ENCODE data around the gene CLCN6.
"Not testable (repeated sequence)": the region's sequence is repeated elsewhere in the genome, so short reads cannot be mapped to it uniquely, and the experiment has no call there.

The CLCN6 gene

GRCh38 chr1:11795238-11795890, 10.6 kb upstream of the CLCN6 start:
- DNase-seq = no peak

- no peak for DNase-seq
Measured at GRCh38 chr1:11796036-11796828, 9.8 kb upstream of the CLCN6 start.

- no peak for DNase-seq
Measured at GRCh38 chr1:11797525-11798216, 8.3 kb upstream of the CLCN6 start.

GRCh38 chr1:11799099-11799498, 6.9 kb upstream of the CLCN6 start:
- no peak for DNase-seq

GRCh38 chr1:11799896-11800295, 6.1 kb upstream of the CLCN6 start:
- no peak for DNase-seq

GRCh38 chr1:11800391-11800755, 5.6 kb upstream of the CLCN6 start:
- DNase-seq = no peak

GRCh38 chr1:11800756-11801433, 5.1 kb upstream of the CLCN6 start:
- no peak for DNase-seq

GRCh38 chr1:11802616-11802972, 3.4 kb upstream of the CLCN6 start:
- no peak for DNase-seq

GRCh38 chr1:11802973-11803885, 2.8 kb upstream of the CLCN6 start:
- peak; percentile 65 for DNase-seq

GRCh38 chr1:11803924-11804665, 1.9 kb upstream of the CLCN6 start:
- not testable (repeated sequence) for DNase-seq

- peak; percentile 60 for DNase-seq
Measured at GRCh38 chr1:11804666-11805421, 1.1 kb upstream of the CLCN6 start.

- no peak for DNase-seq
Measured at GRCh38 chr1:11806307-11806936, 431 bp downstream of the CLCN6 start.

- no peak for DNase-seq
Measured at GRCh38 chr1:11807133-11807532, 1.1 kb downstream of the CLCN6 start.

GRCh38 chr1:11813021-11813420, 7.0 kb downstream of the CLCN6 start:
- no peak for DNase-seq

- no peak for DNase-seq
Measured at GRCh38 chr1:11817192-11817591, 11.2 kb downstream of the CLCN6 start.

- no peak for DNase-seq
Measured at GRCh38 chr1:11822091-11822490, 16.1 kb downstream of the CLCN6 start.

- no peak for DNase-seq
Measured at GRCh38 chr1:11823366-11824137, 17.6 kb downstream of the CLCN6 start.

GRCh38 chr1:11825131-11825530, 19.1 kb downstream of the CLCN6 start:
- DNase-seq = no peak

- no peak for DNase-seq
Measured at GRCh38 chr1:11826946-11827345, 21.0 kb downstream of the CLCN6 start.

- no peak for DNase-seq
Measured at GRCh38 chr1:11828511-11828910, 22.5 kb downstream of the CLCN6 start.
